B cell (primary cell): Measurements from ENCODE around the gene PTRH1. TPM values are rescaled to one million over a fixed set of nuclear protein-coding genes. Genes with fewer than 3 reads are reported as not detected.

Source experiments
- ATAC-seq: fragments of 200-7000 bp; cut with Tn5 transposase; one replicate; pipeline ENCODE4 v1.10.0; 2021; ENCODE audit warnings: low read depth, mild to moderate bottlenecking, moderate number of reproducible peaks, moderate library complexity
- CTCF ChIA-PET: fragments of 350-600 bp; sonication (Branson Sonifier 250); formaldehyde crosslinking; loops from one replicate; lab custom pipeline; 2021; ENCODE audit warnings: antibody characterized with exemption, inconsistent platforms; lab: Charles Lee
- POLR2A ChIA-PET: fragments of 350-600 bp; sonication (Branson Sonifier 250); formaldehyde crosslinking; loops from one replicate; lab custom pipeline; 2021; ENCODE audit warnings: antibody characterized with exemption; lab: Charles Lee
- DNase-seq: peaks from one replicate; pipeline ENCODE4 v3.0.0; 2013
- H2AFZ ChIP-seq: 2 replicates; pipeline ENCODE4 v1.6.1; 2012; ENCODE audit warnings: mild to moderate bottlenecking, low read depth, low read length; ENCODE audit not compliant: insufficient read depth, poor library complexity, severe bottlenecking
- H3K27ac ChIP-seq, 2 donors: 1 replicate in 1 of 2; 2 replicates in 1 of 2; pipeline ENCODE4 v1.5.1; 2012 to 2013; ENCODE audit warnings: low read length in 2 of 2, mild to moderate bottlenecking in 2 of 2, moderate library complexity in 1 of 2
- H3K27me3 ChIP-seq, 4 experiments: fragments of 200-600 bp in 1 of 4; sonication (generic) in 1 of 4; replicated peaks in 1 of 4; 1 replicate in 2 of 4; 2 replicates in 2 of 4; pipeline versions ENCODE4 v1.6.1 to v1.7.0; 2013 to 2016; ENCODE audit warnings: low read length in 3 of 4, mild to moderate bottlenecking in 2 of 4, mixed read lengths in 1 of 4, moderate library complexity in 1 of 4; ENCODE audit not compliant: insufficient read depth in 4 of 4, control insufficient read depth in 3 of 4; ENCODE audit errors: control extremely low read depth in 1 of 4
- H3K36me3 ChIP-seq, 2 experiments: replicated peaks in 1 of 2; 1 replicate in 1 of 2; 2 replicates in 1 of 2; pipeline versions ENCODE4 v1.6.1 to v1.7.1; 2013; ENCODE audit warnings: low read length in 1 of 2; ENCODE audit not compliant: insufficient read depth in 2 of 2, control insufficient read depth in 1 of 2; ENCODE audit errors: control extremely low read depth in 1 of 2, extremely low read depth in 1 of 2
- H3K4me1 ChIP-seq, 2 donors: fragments of 200-600 bp in 1 of 2; sonication (generic) in 1 of 2; 1 replicate in 1 of 2; 2 replicates in 1 of 2; pipeline versions ENCODE4 v1.5.1 to v1.6.1; 2013 to 2017; ENCODE audit warnings: low read length in 2 of 2; ENCODE audit not compliant: control insufficient read depth in 2 of 2, insufficient read depth in 2 of 2
- H3K4me2 ChIP-seq: replicated peaks from 2 replicates; pipeline ENCODE3; 2012; ENCODE audit warnings: mild to moderate bottlenecking, low read depth, low read length; ENCODE audit not compliant: poor library complexity, severe bottlenecking
- H3K4me3 ChIP-seq, 5 experiments: fragments of 200-600 bp in 1 of 5; sonication (generic) in 1 of 5; 1 replicate in 3 of 5; 2 replicates in 2 of 5; pipeline versions ENCODE4 v1.5.1 to v1.7.0; 2011 to 2016; ENCODE audit warnings: low read length in 4 of 5, mild to moderate bottlenecking in 4 of 5, low read depth in 2 of 5, control low read depth in 1 of 5, moderate library complexity in 1 of 5; ENCODE audit not compliant: insufficient read depth in 1 of 5; ENCODE audit errors: control extremely low read depth in 1 of 5, extremely low read depth in 1 of 5
- H3K79me2 ChIP-seq: fragments of 200-600 bp; sonication (generic); one replicate; pipeline ENCODE4 v1.6.0; 2016; ENCODE audit warnings: low read length; ENCODE audit not compliant: control insufficient read depth, insufficient read depth
- H3K9ac ChIP-seq: fragments of 200-600 bp; sonication (generic); 2 replicates; pipeline ENCODE4 v1.6.1; 2017; ENCODE audit warnings: mild to moderate bottlenecking, low read length, moderate library complexity
- H3K9me3 ChIP-seq, 3 donors: one replicate each; pipeline versions ENCODE4 v1.6.1 to v1.7.1; 2013; ENCODE audit warnings: low read length in 2 of 3; ENCODE audit not compliant: control insufficient read depth in 2 of 3, insufficient read depth in 1 of 3; ENCODE audit errors: control extremely low read depth in 1 of 3
- H4K20me1 ChIP-seq: 2 replicates; pipeline ENCODE4 v1.6.0; 2012; ENCODE audit warnings: mild to moderate bottlenecking, low read length; ENCODE audit not compliant: insufficient read depth, control insufficient read depth, poor library complexity, severe bottlenecking
- H3K27ac Mint-ChIP-seq: one replicate; pipeline ENCODE4 v1.8.0; 2021; ENCODE audit warnings: mixed read lengths
- H3K27me3 Mint-ChIP-seq: one replicate; pipeline ENCODE4 v1.8.0; 2021; ENCODE audit warnings: mixed read lengths
- H3K4me1 Mint-ChIP-seq: one replicate; pipeline ENCODE4 v1.8.0; 2021; ENCODE audit warnings: mixed read lengths
- H3K4me3 Mint-ChIP-seq: one replicate; pipeline ENCODE4 v1.8.0; 2021; ENCODE audit warnings: mixed read lengths
- H3K9me3 Mint-ChIP-seq: one replicate; pipeline ENCODE4 v1.8.0; 2022; ENCODE audit warnings: mixed read lengths; ENCODE audit not compliant: insufficient read depth
- CTCF ChIP-seq: fragments of 200-600 bp; IDR thresholded peaks from one replicate; pipeline ENCODE4 v1.8.0; 2022; ENCODE audit warnings: antibody characterized with exemption, mild to moderate bottlenecking
- EZH2 ChIP-seq: IDR thresholded peaks from 2 replicates; pipeline ENCODE4 v1.6.1; 2012; ENCODE audit warnings: borderline replicate concordance, low read depth, mild to moderate bottlenecking, moderate library complexity, low read length; ENCODE audit not compliant: insufficient read depth, poor library complexity, severe bottlenecking
- WGBS: methylation state at CpG from one replicate; pipeline ENCODE4 v1.1.5; 2013; ENCODE audit warnings: missing lambda C conversion rate; ENCODE audit not compliant: insufficient coverage; 5-methylcytosine and 5-hydroxymethylcytosine counted together
- intact Hi-C: fragments of 100-400 bp; cut with micrococcal nuclease; formaldehyde crosslinking; loops from one replicate; pipeline ENCODE4 v1.10.0; 2022
- polyA plus RNA-seq: library from polyadenylated mRNA; depleted of rRNA; stranded (reverse); fragments of >200 nt; gene quantifications from 2 replicates; pipeline ENCODE4 v1.2.3, GENCODE V29; 2012
- total RNA-seq, 2 donors: library from RNA; stranded (reverse); fragments of 120-200 nt in 1 of 2; gene quantifications; 1 replicate in 1 of 2; 2 replicates in 1 of 2; pipeline versions ENCODE4 v1.2.3 to v1.2.4, GENCODE V29; 2013 to 2022

The PTRH1 gene
- total and polyA plus RNA-seq, 2 donors (not counting 1 experiment from before 2014, with no cell fraction given), result 6.3 to 7.6 TPM

GRCh38 chr9:127732444-127732843 lies 17.0 kb upstream of the PTRH1 start:
- no peaks in the 10 kb centered on the region for H3K9me3 Mint-ChIP-seq
- intact Hi-C loops, result no loop called here
- peaks cover 5% of the 10 kb centered on the region for H4K20me1 ChIP-seq
- no peak overlapping the region for H3K4me3 Mint-ChIP-seq
- CTCF ChIA-PET, result interaction anchor here (1.1 to 3.0 kb wide), 4 partner anchors 137 to 518 kb away, joined by 5 to 47 read pairs (median 6); no protein-coding TSS in a partner anchor
- H3K4me1 ChIP-seq, result peaks cover 11 to 16% of the 10 kb centered on the region in 2 donors
- 97% methylated on average over 21 of the region's 21 CpGs for WGBS
- no peak for TF ChIP-seq CTCF
- no peak for TF ChIP-seq EZH2
- H3K9me3 ChIP-seq, result no peaks in the 10 kb centered on the region
- no peak for DNase-seq
- H3K27ac ChIP-seq, result no peak overlapping the region
- no peaks in the 10 kb centered on the region for H3K27me3 ChIP-seq
- no peaks in the 10 kb centered on the region for H3K27me3 Mint-ChIP-seq
- no peak overlapping the region for H3K4me3 ChIP-seq
- no peak overlapping the region for H2AFZ ChIP-seq
- no peak overlapping the region for H3K9ac ChIP-seq
- peaks cover 0 to 14% of the 10 kb centered on the region in 2 experiments for H3K36me3 ChIP-seq
- ATAC-seq, result no peak
- peaks cover 5% of the 10 kb centered on the region for H3K79me2 ChIP-seq
- POLR2A ChIA-PET, result no interaction called here
- H3K4me1 Mint-ChIP-seq, result peaks cover 16% of the 10 kb centered on the region
- no peak overlapping the region for H3K27ac Mint-ChIP-seq
- no peak overlapping the region for H3K4me2 ChIP-seq

- intact Hi-C loops, result no loop called here
- WGBS, result 97% methylated on average over 16 of the region's 16 CpGs
Observed at GRCh38 chr9:127731938-127732337, 16.5 kb upstream of the PTRH1 start.

More at GRCh38 chr9:127731938-127732337, 16.5 kb upstream of the PTRH1 start:
- peaks cover 5% of the 10 kb centered on the region for H3K79me2 ChIP-seq
- ATAC-seq (no peak), DNase-seq (no peak)
- no peak overlapping the region for H3K4me2 ChIP-seq
- H3K27ac Mint-ChIP-seq, result no peak overlapping the region
- no peak for TF ChIP-seq EZH2
- H2AFZ ChIP-seq, result no peak overlapping the region
- no peaks in the 10 kb centered on the region for H3K27me3 ChIP-seq
- H3K4me1 Mint-ChIP-seq, result peaks cover 16% of the 10 kb centered on the region
- H4K20me1 ChIP-seq, result peaks cover 5% of the 10 kb centered on the region
- no peaks in the 10 kb centered on the region for H3K9me3 Mint-ChIP-seq
- H3K4me3 ChIP-seq, result no peak overlapping the region
- peaks cover 11 to 16% of the 10 kb centered on the region in 2 donors for H3K4me1 ChIP-seq
- H3K27me3 Mint-ChIP-seq, result no peaks in the 10 kb centered on the region
- CTCF ChIA-PET, result interaction anchor here (1.5 to 2.0 kb wide), 2 partner anchors 142 to 228 kb away, joined by 5 to 9 read pairs; no protein-coding TSS in a partner anchor
- no peak overlapping the region for H3K27ac ChIP-seq
- no peak overlapping the region for H3K9ac ChIP-seq
- no peaks in the 10 kb centered on the region for H3K9me3 ChIP-seq
- H3K4me3 Mint-ChIP-seq, result no peak overlapping the region
- POLR2A ChIA-PET, result no interaction called here
- peaks cover 0 to 10% of the 10 kb centered on the region in 2 experiments for H3K36me3 ChIP-seq
